ENCODE measurements around the gene GNG4.

- TF ChIP-seq EZH2phosphoT487 (IDR thresholded peaks at IDR 0.05; ENCODE audit: insufficient read depth, low read depth) (no peak), EZH2 (IDR thresholded peaks at IDR 0.05; ENCODE audit: insufficient read depth, poor library complexity, severe bottlenecking) (no peak)
Measured at GRCh38 chr1:235682216-235682615, 32.6 kb upstream of the GNG4 start.

Measured in GM23248 (cell line).